Trophoblast cell (in vitro differentiated cells and primary cell): Measurements from ENCODE around the gene PLXNA2.

Experiments used
- DNase-seq, 2 donors: peaks; one replicate each; pipeline ENCODE4 v3.0.0-alpha.2; 2016
- H2AFZ ChIP-seq: 2 replicates; pipeline ENCODE4 v1.6.1; 2013; ENCODE audit warnings: low read length, moderate library complexity, mild to moderate bottlenecking; ENCODE audit not compliant: insufficient read depth, poor library complexity
- H2AK5ac ChIP-seq: 2 replicates; pipeline ENCODE4 v1.6.1; 2013; ENCODE audit warnings: mild to moderate bottlenecking, low read length
- H2BK120ac ChIP-seq: 2 replicates; pipeline ENCODE4 v1.6.1; 2013; ENCODE audit warnings: low read length, mild to moderate bottlenecking, moderate library complexity; ENCODE audit not compliant: insufficient read depth, poor library complexity
- H2BK12ac ChIP-seq: 2 replicates; pipeline ENCODE4 v1.6.1; 2013; ENCODE audit warnings: mild to moderate bottlenecking, low read length, moderate library complexity
- H2BK5ac ChIP-seq: 2 replicates; pipeline ENCODE4 v1.6.1; 2013; ENCODE audit warnings: low read length, low read depth, moderate library complexity, mild to moderate bottlenecking; ENCODE audit not compliant: poor library complexity
- H3K14ac ChIP-seq: 2 replicates; pipeline ENCODE4 v1.6.1; 2013; ENCODE audit warnings: mild to moderate bottlenecking, low read length
- H3K18ac ChIP-seq: 2 replicates; pipeline ENCODE4 v1.6.1; 2013; ENCODE audit warnings: mild to moderate bottlenecking, low read length
- H3K23ac ChIP-seq: 2 replicates; pipeline ENCODE4 v1.6.1; 2013; ENCODE audit warnings: low read length
- H3K27ac ChIP-seq: 2 replicates; pipeline ENCODE4 v1.5.1; 2013; ENCODE audit warnings: low read depth, mild to moderate bottlenecking, inconsistent platforms, low read length, moderate library complexity
- H3K27me3 ChIP-seq: 2 replicates; pipeline ENCODE4 v1.6.1; 2013; ENCODE audit warnings: inconsistent platforms, mild to moderate bottlenecking, low read length, moderate library complexity; ENCODE audit not compliant: insufficient read depth
- H3K36me3 ChIP-seq, 2 experiments: 1 replicate in 1 of 2; 2 replicates in 1 of 2; pipeline ENCODE4 v1.6.1; 2013; ENCODE audit warnings: low read length in 2 of 2, mild to moderate bottlenecking in 2 of 2, moderate library complexity in 1 of 2; ENCODE audit not compliant: insufficient read depth in 2 of 2, control insufficient read depth in 1 of 2
- H3K4ac ChIP-seq: 2 replicates; pipeline ENCODE4 v1.6.1; 2013; ENCODE audit warnings: low read depth, mild to moderate bottlenecking, low read length, moderate library complexity
- H3K4me1 ChIP-seq, 2 experiments: 1 replicate in 1 of 2; 2 replicates in 1 of 2; pipeline ENCODE4 v1.6.1; 2013; ENCODE audit warnings: low read length in 2 of 2, mild to moderate bottlenecking in 2 of 2, moderate library complexity in 1 of 2; ENCODE audit not compliant: insufficient read depth in 2 of 2, control insufficient read depth in 1 of 2
- H3K4me2 ChIP-seq: 2 replicates; pipeline ENCODE4 v1.6.1; 2013; ENCODE audit warnings: inconsistent platforms, mild to moderate bottlenecking, low read length, moderate library complexity
- H3K4me3 ChIP-seq: 2 replicates; pipeline ENCODE4 v1.5.1; 2013; ENCODE audit warnings: mild to moderate bottlenecking, low read depth, low read length, inconsistent platforms
- H3K79me1 ChIP-seq: one replicate; pipeline ENCODE4 v1.6.1; 2013; ENCODE audit warnings: low read length
- H3K79me2 ChIP-seq: 2 replicates; pipeline ENCODE4 v1.6.1; 2013; ENCODE audit warnings: low read length, mild to moderate bottlenecking; ENCODE audit not compliant: control insufficient read depth, insufficient read depth, poor library complexity
- H3K9ac ChIP-seq: 2 replicates; pipeline ENCODE4 v1.6.1; 2013; ENCODE audit warnings: mild to moderate bottlenecking, low read length
- H3K9me3 ChIP-seq: 2 replicates; pipeline ENCODE4 v1.6.1; 2013; ENCODE audit warnings: low read depth, mild to moderate bottlenecking, control low read depth, inconsistent platforms, low read length; ENCODE audit not compliant: insufficient read depth
- H4K12ac ChIP-seq: 2 replicates; pipeline ENCODE4 v1.6.1; 2013; ENCODE audit warnings: low read depth, mild to moderate bottlenecking, low read length, moderate library complexity
- H4K8ac ChIP-seq: 2 replicates; pipeline ENCODE4 v1.6.1; 2013; ENCODE audit warnings: low read depth, mild to moderate bottlenecking, low read length, moderate library complexity
- H4K91ac ChIP-seq: one replicate; pipeline ENCODE4 v1.6.1; 2013; ENCODE audit warnings: low read depth, mild to moderate bottlenecking, low read length, moderate library complexity
- WGBS: extraction: QIAGEN DNeasy Blood & Tissue Kit; methylation state at CpG from one replicate; pipeline ENCODE4 v1.1.7; 2013; ENCODE audit warnings: missing lambda C conversion rate; ENCODE audit not compliant: insufficient read length, insufficient coverage; ENCODE audit errors: extremely low coverage; 5-methylcytosine and 5-hydroxymethylcytosine counted together

Gene PLXNA2

DNA sequence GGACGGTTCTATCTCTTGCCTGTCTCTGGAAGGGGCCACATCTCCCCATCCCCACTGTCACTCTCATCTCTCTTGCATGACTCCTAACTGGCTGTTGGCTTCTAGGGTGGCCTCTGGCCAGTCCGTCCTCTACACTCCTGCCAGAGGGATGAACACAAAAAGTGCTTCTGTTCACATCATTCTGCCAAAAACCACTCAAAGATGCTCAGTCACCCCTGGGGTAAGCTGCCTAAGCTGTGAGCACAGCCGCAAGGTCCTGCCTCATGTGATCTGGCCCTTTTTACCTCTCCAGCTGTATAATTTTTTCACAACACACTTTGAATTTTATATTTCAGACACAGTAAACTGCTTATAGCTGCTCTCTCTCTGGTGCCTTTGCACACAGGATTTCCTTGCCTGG is 235.7 kb downstream of the PLXNA2 start:
- H2AK5ac ChIP-seq = no peak overlapping the region
- no peak overlapping the region for H3K4me2 ChIP-seq
- no peak overlapping the region for H3K9ac ChIP-seq
- H3K79me2 ChIP-seq = no peaks in the 10 kb centered on the region
- H2BK120ac ChIP-seq = no peak overlapping the region
- no peak overlapping the region for H2BK12ac ChIP-seq
- no peaks in the 10 kb centered on the region for H3K4me1 ChIP-seq
- no peak overlapping the region for H3K18ac ChIP-seq
- peaks cover 2% of the 10 kb centered on the region for H3K9me3 ChIP-seq
- peak overlapping the region; percentile 16 for H3K4me3 ChIP-seq
- H3K27ac ChIP-seq = no peak overlapping the region
- no peak overlapping the region for H4K91ac ChIP-seq
- H3K36me3 ChIP-seq = no peaks in the 10 kb centered on the region
- no peak overlapping the region for H4K12ac ChIP-seq
- no peak overlapping the region for H2AFZ ChIP-seq
- no peak overlapping the region for H4K8ac ChIP-seq
- H3K4ac ChIP-seq = no peak overlapping the region
- no peak overlapping the region for H3K14ac ChIP-seq
- H3K23ac ChIP-seq = no peak overlapping the region
- no CpG with 5 or more reads among the region's 3 CpGs for WGBS
- no peaks in the 10 kb centered on the region for H3K27me3 ChIP-seq
- H2BK5ac ChIP-seq = no peak overlapping the region
- H3K79me1 ChIP-seq = no peaks in the 10 kb centered on the region
- no peak for DNase-seq

DNA sequence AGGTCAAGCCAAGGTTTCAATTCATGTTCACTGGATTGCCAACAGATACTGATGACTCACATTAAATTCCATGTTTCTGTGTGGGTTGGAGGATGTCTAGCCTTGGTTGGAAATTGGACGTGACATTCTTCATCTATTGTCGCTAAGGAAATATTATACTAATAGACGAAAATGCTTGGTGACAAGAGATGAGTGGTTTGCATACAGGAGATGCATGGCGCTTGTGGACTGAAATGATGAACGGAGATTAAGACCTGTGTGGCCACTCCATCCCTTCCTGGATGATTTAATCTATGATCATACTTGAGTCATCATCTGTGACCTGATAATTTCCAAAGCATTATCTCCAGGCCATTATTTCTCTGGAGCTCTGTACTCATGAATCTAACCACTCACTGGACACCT is 236.2 kb downstream of the PLXNA2 start:
- H3K4me3 ChIP-seq = no peak overlapping the region
- H2AK5ac ChIP-seq = no peak overlapping the region
- H3K27ac ChIP-seq = no peak overlapping the region
- H3K18ac ChIP-seq = no peak overlapping the region
- H3K4me1 ChIP-seq = no peaks in the 10 kb centered on the region
- no peak overlapping the region for H4K91ac ChIP-seq
- H2AFZ ChIP-seq = no peak overlapping the region
- WGBS = no CpG with 5 or more reads among the region's 5 CpGs
- H2BK12ac ChIP-seq = no peak overlapping the region
- no peaks in the 10 kb centered on the region for H3K27me3 ChIP-seq
- no peak overlapping the region for H3K23ac ChIP-seq
- H3K4me2 ChIP-seq = no peak overlapping the region
- H3K14ac ChIP-seq = no peak overlapping the region
- H2BK5ac ChIP-seq = no peak overlapping the region
- H3K4ac ChIP-seq = no peak overlapping the region
- H3K79me2 ChIP-seq = no peaks in the 10 kb centered on the region
- H3K36me3 ChIP-seq = no peaks in the 10 kb centered on the region
- DNase-seq = no peak
- no peaks in the 10 kb centered on the region for H3K79me1 ChIP-seq
- no peak overlapping the region for H4K8ac ChIP-seq
- H3K9me3 ChIP-seq = peaks cover 2% of the 10 kb centered on the region
- no peak overlapping the region for H2BK120ac ChIP-seq
- H3K9ac ChIP-seq = no peak overlapping the region
- no peak overlapping the region for H4K12ac ChIP-seq

DNA sequence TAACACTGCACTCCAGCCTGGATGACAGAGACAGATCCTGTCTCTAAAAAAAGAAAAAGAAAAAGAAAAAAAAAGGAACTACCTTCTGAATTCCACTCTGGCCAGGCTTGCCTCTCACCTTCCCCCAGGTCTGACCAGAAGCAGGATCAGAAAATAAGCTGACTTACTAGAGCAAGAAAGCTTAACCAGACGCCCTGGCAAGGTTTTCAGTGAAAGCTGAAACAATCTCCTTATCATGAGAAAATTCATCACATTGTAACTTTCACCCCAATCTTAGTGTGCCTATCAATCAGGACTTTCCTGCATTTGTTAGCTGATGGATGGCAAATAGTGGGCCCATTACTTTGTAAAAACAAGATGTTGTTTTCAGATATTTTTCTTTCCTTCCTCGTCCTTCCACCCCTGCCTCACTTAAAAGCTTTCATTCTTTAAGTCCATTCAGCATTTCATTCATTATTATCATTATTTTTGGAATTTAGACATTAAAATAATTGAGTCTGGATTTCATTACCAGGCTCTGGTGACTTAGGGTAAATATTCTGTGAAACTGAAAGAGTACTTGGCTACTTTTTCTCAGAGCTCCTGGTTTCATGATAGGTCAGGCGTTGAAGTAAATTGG is 236.8 kb downstream of the PLXNA2 start:
- H3K79me2 ChIP-seq = no peaks in the 10 kb centered on the region
- no peak overlapping the region for H2BK12ac ChIP-seq
- H3K9ac ChIP-seq = no peak overlapping the region
- H4K12ac ChIP-seq = no peak overlapping the region
- no peak overlapping the region for H3K4me2 ChIP-seq
- H4K8ac ChIP-seq = no peak overlapping the region
- H3K23ac ChIP-seq = no peak overlapping the region
- no peaks in the 10 kb centered on the region for H3K79me1 ChIP-seq
- H2BK120ac ChIP-seq = no peak overlapping the region
- H3K4me3 ChIP-seq = no peak overlapping the region
- no peak overlapping the region for H3K27ac ChIP-seq
- no peak overlapping the region for H3K14ac ChIP-seq
- H3K36me3 ChIP-seq = no peaks in the 10 kb centered on the region
- H3K4me1 ChIP-seq = no peaks in the 10 kb centered on the region
- H4K91ac ChIP-seq = no peak overlapping the region
- H3K4ac ChIP-seq = no peak overlapping the region
- DNase-seq = no peak
- no CpG with 5 or more reads among the region's 3 CpGs for WGBS
- no peak overlapping the region for H3K18ac ChIP-seq
- H2AFZ ChIP-seq = no peak overlapping the region
- H3K27me3 ChIP-seq = no peaks in the 10 kb centered on the region
- H3K9me3 ChIP-seq = peaks cover 2% of the 10 kb centered on the region
- H2BK5ac ChIP-seq = no peak overlapping the region
- no peak overlapping the region for H2AK5ac ChIP-seq

DNA sequence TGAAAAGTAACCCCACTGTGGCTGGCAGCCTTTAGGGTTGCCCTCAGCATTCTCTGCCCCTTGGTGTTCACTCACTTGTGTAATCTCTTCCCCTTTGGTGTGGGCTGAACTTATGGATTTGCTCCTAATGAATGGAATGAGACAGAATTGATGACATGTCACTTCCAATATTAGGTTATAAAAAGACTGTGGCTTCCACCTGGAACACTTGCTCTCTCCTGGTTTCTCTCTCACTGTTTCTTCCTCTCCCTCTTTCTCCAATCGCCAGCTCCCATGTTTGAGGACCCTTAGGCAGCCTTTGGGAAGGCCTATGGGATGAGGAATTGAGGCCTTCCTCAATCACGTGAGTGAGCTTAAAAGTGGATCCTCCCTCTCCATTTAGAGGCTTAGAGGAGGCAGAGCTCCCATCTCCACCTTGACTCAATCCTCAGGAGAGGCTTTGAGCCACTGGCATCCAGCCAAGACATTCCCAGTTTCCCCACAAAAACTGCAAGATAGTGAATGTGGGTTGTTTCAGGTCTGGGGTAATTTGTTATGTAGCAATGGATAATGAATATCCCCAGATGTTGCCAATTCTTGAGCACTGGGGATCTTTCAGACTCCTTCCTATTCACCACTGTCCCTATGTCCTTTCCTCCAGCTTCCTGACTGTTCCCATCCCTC is 237.8 kb downstream of the PLXNA2 start:
- Histone ChIP-seq H3K27me3 (no peaks in the 10 kb centered on the region), H4K8ac (no peak overlapping the region), H3K27ac (no peak overlapping the region), H3K9ac (no peak overlapping the region), H4K12ac (no peak overlapping the region), H4K91ac (no peak overlapping the region), H3K18ac (no peak overlapping the region), H3K4me3 (no peak overlapping the region), H2BK12ac (no peak overlapping the region), H3K9me3 (peaks cover 2% of the 10 kb centered on the region), H2BK120ac (no peak overlapping the region), H3K4ac (no peak overlapping the region), H3K36me3 (no peaks in the 10 kb centered on the region), H2BK5ac (no peak overlapping the region), H3K79me2 (no peaks in the 10 kb centered on the region), H3K79me1 (no peaks in the 10 kb centered on the region), H3K14ac (no peak overlapping the region), H3K23ac (no peak overlapping the region), H2AFZ (no peak overlapping the region), H3K4me1 (no peaks in the 10 kb centered on the region), H3K4me2 (no peak overlapping the region), H2AK5ac (no peak overlapping the region)
- no peak for DNase-seq
- no CpG with 5 or more reads among the region's 2 CpGs for WGBS
